GM19043 (cell line): Measurements from ENCODE around the gene PNKD.

ENCODE experiments used
- ATAC-seq: cut with Tn5 transposase; IDR thresholded peaks from one replicate; pipeline ENCODE4 v1.9.1; 2021; ENCODE audit warnings: low read depth; ENCODE audit not compliant: unreplicated experiment

PNKD gene

GRCh38 chr2:218394298-218395089, 124.2 kb downstream of the PNKD start:
- ATAC-seq, result no peak

GRCh38 chr2:218395090-218395444, 124.7 kb downstream of the PNKD start:
- no peak for ATAC-seq

- no peak for ATAC-seq
Measured at GRCh38 chr2:218395456-218395825, 125.1 kb downstream of the PNKD start.

GRCh38 chr2:218395826-218396687, 125.7 kb downstream of the PNKD start:
- peak; percentile 44 for ATAC-seq
